B cell (primary cell): Measurements from ENCODE around the gene TLNRD1. TPM values are rescaled to one million over a fixed set of nuclear protein-coding genes. Genes with fewer than 3 reads are reported as not detected.

Experiments
- ATAC-seq: fragments of 200-7000 bp; cut with Tn5 transposase; one replicate; pipeline ENCODE4 v1.10.0; 2021; ENCODE audit warnings: low read depth, mild to moderate bottlenecking, moderate number of reproducible peaks, moderate library complexity
- CTCF ChIA-PET: fragments of 350-600 bp; sonication (Branson Sonifier 250); formaldehyde crosslinking; loops from one replicate; lab custom pipeline; 2021; ENCODE audit warnings: antibody characterized with exemption, inconsistent platforms; lab: Charles Lee
- POLR2A ChIA-PET: fragments of 350-600 bp; sonication (Branson Sonifier 250); formaldehyde crosslinking; loops from one replicate; lab custom pipeline; 2021; ENCODE audit warnings: antibody characterized with exemption; lab: Charles Lee
- DNase-seq: peaks from one replicate; pipeline ENCODE4 v3.0.0; 2013
- H2AFZ ChIP-seq: 2 replicates; pipeline ENCODE4 v1.6.1; 2012; ENCODE audit warnings: mild to moderate bottlenecking, low read depth, low read length; ENCODE audit not compliant: insufficient read depth, poor library complexity, severe bottlenecking
- H3K27ac ChIP-seq, 2 donors: 1 replicate in 1 of 2; 2 replicates in 1 of 2; pipeline ENCODE4 v1.5.1; 2012 to 2013; ENCODE audit warnings: low read length in 2 of 2, mild to moderate bottlenecking in 2 of 2, moderate library complexity in 1 of 2
- H3K27me3 ChIP-seq, 4 experiments: fragments of 200-600 bp in 1 of 4; sonication (generic) in 1 of 4; replicated peaks in 1 of 4; 1 replicate in 2 of 4; 2 replicates in 2 of 4; pipeline versions ENCODE4 v1.6.1 to v1.7.0; 2013 to 2016; ENCODE audit warnings: low read length in 3 of 4, mild to moderate bottlenecking in 2 of 4, mixed read lengths in 1 of 4, moderate library complexity in 1 of 4; ENCODE audit not compliant: insufficient read depth in 4 of 4, control insufficient read depth in 3 of 4; ENCODE audit errors: control extremely low read depth in 1 of 4
- H3K36me3 ChIP-seq, 2 experiments: replicated peaks in 1 of 2; 1 replicate in 1 of 2; 2 replicates in 1 of 2; pipeline versions ENCODE4 v1.6.1 to v1.7.1; 2013; ENCODE audit warnings: low read length in 1 of 2; ENCODE audit not compliant: insufficient read depth in 2 of 2, control insufficient read depth in 1 of 2; ENCODE audit errors: control extremely low read depth in 1 of 2, extremely low read depth in 1 of 2
- H3K4me1 ChIP-seq, 2 donors: fragments of 200-600 bp in 1 of 2; sonication (generic) in 1 of 2; 1 replicate in 1 of 2; 2 replicates in 1 of 2; pipeline versions ENCODE4 v1.5.1 to v1.6.1; 2013 to 2017; ENCODE audit warnings: low read length in 2 of 2; ENCODE audit not compliant: control insufficient read depth in 2 of 2, insufficient read depth in 2 of 2
- H3K4me2 ChIP-seq: replicated peaks from 2 replicates; pipeline ENCODE3; 2012; ENCODE audit warnings: mild to moderate bottlenecking, low read depth, low read length; ENCODE audit not compliant: poor library complexity, severe bottlenecking
- H3K4me3 ChIP-seq, 5 experiments: fragments of 200-600 bp in 1 of 5; sonication (generic) in 1 of 5; 1 replicate in 3 of 5; 2 replicates in 2 of 5; pipeline versions ENCODE4 v1.5.1 to v1.7.0; 2011 to 2016; ENCODE audit warnings: low read length in 4 of 5, mild to moderate bottlenecking in 4 of 5, low read depth in 2 of 5, control low read depth in 1 of 5, moderate library complexity in 1 of 5; ENCODE audit not compliant: insufficient read depth in 1 of 5; ENCODE audit errors: control extremely low read depth in 1 of 5, extremely low read depth in 1 of 5
- H3K79me2 ChIP-seq: fragments of 200-600 bp; sonication (generic); one replicate; pipeline ENCODE4 v1.6.0; 2016; ENCODE audit warnings: low read length; ENCODE audit not compliant: control insufficient read depth, insufficient read depth
- H3K9ac ChIP-seq: fragments of 200-600 bp; sonication (generic); 2 replicates; pipeline ENCODE4 v1.6.1; 2017; ENCODE audit warnings: mild to moderate bottlenecking, low read length, moderate library complexity
- H3K9me3 ChIP-seq, 3 donors: one replicate each; pipeline versions ENCODE4 v1.6.1 to v1.7.1; 2013; ENCODE audit warnings: low read length in 2 of 3; ENCODE audit not compliant: control insufficient read depth in 2 of 3, insufficient read depth in 1 of 3; ENCODE audit errors: control extremely low read depth in 1 of 3
- H4K20me1 ChIP-seq: 2 replicates; pipeline ENCODE4 v1.6.0; 2012; ENCODE audit warnings: mild to moderate bottlenecking, low read length; ENCODE audit not compliant: insufficient read depth, control insufficient read depth, poor library complexity, severe bottlenecking
- H3K27ac Mint-ChIP-seq: one replicate; pipeline ENCODE4 v1.8.0; 2021; ENCODE audit warnings: mixed read lengths
- H3K27me3 Mint-ChIP-seq: one replicate; pipeline ENCODE4 v1.8.0; 2021; ENCODE audit warnings: mixed read lengths
- H3K4me1 Mint-ChIP-seq: one replicate; pipeline ENCODE4 v1.8.0; 2021; ENCODE audit warnings: mixed read lengths
- H3K4me3 Mint-ChIP-seq: one replicate; pipeline ENCODE4 v1.8.0; 2021; ENCODE audit warnings: mixed read lengths
- H3K9me3 Mint-ChIP-seq: one replicate; pipeline ENCODE4 v1.8.0; 2022; ENCODE audit warnings: mixed read lengths; ENCODE audit not compliant: insufficient read depth
- EZH2 ChIP-seq: IDR thresholded peaks from 2 replicates; pipeline ENCODE4 v1.6.1; 2012; ENCODE audit warnings: borderline replicate concordance, low read depth, mild to moderate bottlenecking, moderate library complexity, low read length; ENCODE audit not compliant: insufficient read depth, poor library complexity, severe bottlenecking
- WGBS: methylation state at CpG from one replicate; pipeline ENCODE4 v1.1.5; 2013; ENCODE audit warnings: missing lambda C conversion rate; ENCODE audit not compliant: insufficient coverage; 5-methylcytosine and 5-hydroxymethylcytosine counted together
- intact Hi-C: fragments of 100-400 bp; cut with micrococcal nuclease; formaldehyde crosslinking; loops from one replicate; pipeline ENCODE4 v1.10.0; 2022
- polyA minus RNA-seq: library from RNA; depleted of rRNA, polyadenylated mRNA; stranded (reverse); fragments of >200 nt; gene quantifications from 2 replicates; pipeline ENCODE4 v1.2.3, GENCODE V29; 2012
- polyA plus RNA-seq: library from polyadenylated mRNA; depleted of rRNA; stranded (reverse); fragments of >200 nt; gene quantifications from 2 replicates; pipeline ENCODE4 v1.2.3, GENCODE V29; 2012
- total RNA-seq, 2 donors: library from RNA; stranded (reverse); fragments of 120-200 nt in 1 of 2; gene quantifications; 1 replicate in 1 of 2; 2 replicates in 1 of 2; pipeline versions ENCODE4 v1.2.3 to v1.2.4, GENCODE V29; 2013 to 2022
- TF ChIP-seq, protein P1 (sequence below): fragments of 200-600 bp; IDR thresholded peaks from one replicate; pipeline ENCODE4 v1.8.0; 2022; ENCODE audit warnings: antibody characterized with exemption, mild to moderate bottlenecking

Gene TLNRD1
- total RNA-seq (26.5 and 26.7 TPM in 2 replicates), polyA plus RNA-seq (11.4 and 13.3 TPM in 2 replicates), polyA minus RNA-seq (44.5 and 46.4 TPM in 2 replicates)
- total RNA-seq (2013) = 15.0 TPM

DNA sequence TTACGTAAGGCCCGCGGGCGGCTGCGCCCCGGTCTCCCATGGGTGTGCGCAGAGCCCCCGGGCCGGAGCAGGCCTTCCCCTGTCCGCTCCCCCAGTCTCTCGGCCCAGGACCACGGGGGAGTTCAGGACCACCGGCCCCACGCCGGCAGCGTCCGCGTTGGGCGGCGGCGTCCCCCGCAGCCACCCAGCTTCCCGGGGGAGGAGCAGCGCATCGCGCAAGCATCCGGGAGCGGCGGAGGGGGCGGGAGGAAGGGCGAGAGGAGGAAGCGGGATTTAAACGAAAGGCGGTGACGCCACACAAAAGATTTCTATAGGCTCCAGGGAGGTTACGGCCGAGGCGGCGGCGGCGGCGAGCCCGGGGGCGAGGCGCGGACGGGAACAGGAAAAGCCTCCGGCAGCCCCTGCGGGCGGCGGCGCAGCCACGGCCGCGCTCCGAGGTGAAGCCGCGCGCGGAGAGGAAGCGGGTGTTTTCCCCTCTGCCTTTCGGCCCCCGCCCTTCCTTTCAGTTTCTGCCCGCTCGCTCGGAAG is at the start of gene TLNRD1:
TLNRD1 (plus strand) TSS at position 300 of the 528 bp plus-strand sequence. CDS start 1,349 bp downstream, outside the sequence.
- WGBS = 0% methylated on average over 66 of the region's 66 CpGs
- Histone ChIP-seq H3K9ac (peak within 1 kb of the TSS; percentile 96), H3K9me3 (peaks cover 0 to 3% (median 2%) of the 10 kb centered on the region in 3 donors), H3K79me2 (peaks cover 39% of the 10 kb centered on the region), H4K20me1 (peaks cover 36% of the 10 kb centered on the region), H3K4me1 (peaks cover 36 to 39% of the 10 kb centered on the region in 2 donors), H3K4me2 (peak within 1 kb of the TSS; percentile 84), H3K27me3 (no peaks in the 10 kb centered on the region), H3K36me3 (peaks cover 0 to 13% of the 10 kb centered on the region in 2 experiments), H3K4me3 (peak within 1 kb of the TSS; percentile 70 to 94 (median 77)), H2AFZ (peak within 1 kb of the TSS; percentile 84), H3K27ac (peak within 1 kb of the TSS; percentile 81 to 94)
- DNase-seq (peak; percentile 93), ATAC-seq (peak; percentile 66)
- no peaks in the 10 kb centered on the region for H3K9me3 Mint-ChIP-seq
- ChIA-PET POLR2A (interaction anchor here (0.6 to 2.5 kb wide), 3 partner anchors 10 to 178 kb away, joined by 3 to 15 read pairs (median 6); no protein-coding TSS in a partner anchor), CTCF (interaction anchor here (1.4 to 2.2 kb wide), 3 partner anchors 21 to 268 kb away, joined by 4 to 9 read pairs (median 4); no protein-coding TSS in a partner anchor)
- H3K27me3 Mint-ChIP-seq = no peaks in the 10 kb centered on the region
- peaks cover 44% of the 10 kb centered on the region for H3K4me1 Mint-ChIP-seq
- peak within 1 kb of the TSS; percentile 99 for H3K27ac Mint-ChIP-seq
- intact Hi-C loops = loop anchor here (1.0 to 10.0 kb wide), 4 partner anchors 11 to 1264 kb away; partner anchors contain the start of genes EFL1, MESD and SAXO2
- H3K4me3 Mint-ChIP-seq = peak within 1 kb of the TSS; percentile 98
- TF ChIP-seq, protein P1, sequence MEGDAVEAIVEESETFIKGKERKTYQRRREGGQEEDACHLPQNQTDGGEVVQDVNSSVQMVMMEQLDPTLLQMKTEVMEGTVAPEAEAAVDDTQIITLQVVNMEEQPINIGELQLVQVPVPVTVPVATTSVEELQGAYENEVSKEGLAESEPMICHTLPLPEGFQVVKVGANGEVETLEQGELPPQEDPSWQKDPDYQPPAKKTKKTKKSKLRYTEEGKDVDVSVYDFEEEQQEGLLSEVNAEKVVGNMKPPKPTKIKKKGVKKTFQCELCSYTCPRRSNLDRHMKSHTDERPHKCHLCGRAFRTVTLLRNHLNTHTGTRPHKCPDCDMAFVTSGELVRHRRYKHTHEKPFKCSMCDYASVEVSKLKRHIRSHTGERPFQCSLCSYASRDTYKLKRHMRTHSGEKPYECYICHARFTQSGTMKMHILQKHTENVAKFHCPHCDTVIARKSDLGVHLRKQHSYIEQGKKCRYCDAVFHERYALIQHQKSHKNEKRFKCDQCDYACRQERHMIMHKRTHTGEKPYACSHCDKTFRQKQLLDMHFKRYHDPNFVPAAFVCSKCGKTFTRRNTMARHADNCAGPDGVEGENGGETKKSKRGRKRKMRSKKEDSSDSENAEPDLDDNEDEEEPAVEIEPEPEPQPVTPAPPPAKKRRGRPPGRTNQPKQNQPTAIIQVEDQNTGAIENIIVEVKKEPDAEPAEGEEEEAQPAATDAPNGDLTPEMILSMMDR = no peak
- TF ChIP-seq EZH2 = no peak

GRCh38 chr15:80951941-80952340 is 48.8 kb upstream of the TLNRD1 start:
- H3K79me2 ChIP-seq = no peaks in the 10 kb centered on the region
- no peak overlapping the region for H3K4me2 ChIP-seq
- Mint-ChIP-seq H3K4me1 (no peaks in the 10 kb centered on the region), H3K27me3 (no peaks in the 10 kb centered on the region), H3K9me3 (no peaks in the 10 kb centered on the region), H3K4me3 (no peak overlapping the region), H3K27ac (no peak overlapping the region)
- H3K9me3 ChIP-seq = no peaks in the 10 kb centered on the region
- ChIA-PET CTCF (no interaction called here), POLR2A (no interaction called here)
- 83% methylated on average over 3 of the region's 5 CpGs for WGBS
- no peaks in the 10 kb centered on the region for H3K27me3 ChIP-seq
- no peak overlapping the region for H2AFZ ChIP-seq
- no peak for TF ChIP-seq EZH2
- TF ChIP-seq, protein P1 = no peak
- H3K4me1 ChIP-seq = no peaks in the 10 kb centered on the region
- DNase-seq (no peak), ATAC-seq (no peak)
- peaks cover 0 to 45% of the 10 kb centered on the region in 2 experiments for H3K36me3 ChIP-seq
- no peak overlapping the region for H3K9ac ChIP-seq
- H4K20me1 ChIP-seq = no peaks in the 10 kb centered on the region
- H3K4me3 ChIP-seq = no peak overlapping the region
- H3K27ac ChIP-seq = no peak overlapping the region
- intact Hi-C loops = no loop called here
